ENCODE data around the gene SIMC1.

The SIMC1 gene

DNA sequence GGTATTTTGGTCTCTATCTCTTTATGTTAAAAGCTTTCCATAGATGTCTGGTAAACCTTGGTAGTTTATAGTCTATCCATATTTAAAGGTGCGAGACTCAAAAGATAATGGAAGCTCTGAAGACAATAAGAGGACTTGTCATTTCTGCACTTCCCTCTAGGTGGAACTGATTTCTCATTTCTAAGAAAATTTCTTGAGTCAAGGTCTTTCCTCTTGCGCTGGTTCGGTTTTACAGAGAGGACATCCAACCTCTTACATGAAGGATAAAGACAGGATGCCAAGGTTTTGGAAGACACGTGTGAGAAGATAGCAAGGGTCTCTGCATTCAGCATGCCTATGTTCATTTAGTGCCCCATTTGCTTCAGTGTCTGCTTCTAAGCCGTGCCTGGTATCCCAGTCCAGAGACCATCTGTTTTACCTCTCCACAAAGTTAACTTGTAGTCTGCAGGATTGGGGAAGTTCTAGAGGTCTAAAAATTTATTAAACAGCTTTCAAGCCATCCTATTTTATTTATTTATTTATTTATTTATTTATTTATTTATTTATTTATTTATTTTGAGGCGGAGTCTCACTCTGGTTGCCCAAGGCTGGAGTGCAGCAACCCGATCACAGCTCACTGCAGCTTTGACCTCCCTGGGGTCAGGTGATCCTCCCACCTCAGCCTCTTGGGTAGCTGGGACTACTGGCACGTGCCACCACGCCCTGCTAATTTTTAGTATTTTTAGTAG is 81.8 kb downstream of the SIMC1 start:
- TF ChIP-seq, protein P1, sequence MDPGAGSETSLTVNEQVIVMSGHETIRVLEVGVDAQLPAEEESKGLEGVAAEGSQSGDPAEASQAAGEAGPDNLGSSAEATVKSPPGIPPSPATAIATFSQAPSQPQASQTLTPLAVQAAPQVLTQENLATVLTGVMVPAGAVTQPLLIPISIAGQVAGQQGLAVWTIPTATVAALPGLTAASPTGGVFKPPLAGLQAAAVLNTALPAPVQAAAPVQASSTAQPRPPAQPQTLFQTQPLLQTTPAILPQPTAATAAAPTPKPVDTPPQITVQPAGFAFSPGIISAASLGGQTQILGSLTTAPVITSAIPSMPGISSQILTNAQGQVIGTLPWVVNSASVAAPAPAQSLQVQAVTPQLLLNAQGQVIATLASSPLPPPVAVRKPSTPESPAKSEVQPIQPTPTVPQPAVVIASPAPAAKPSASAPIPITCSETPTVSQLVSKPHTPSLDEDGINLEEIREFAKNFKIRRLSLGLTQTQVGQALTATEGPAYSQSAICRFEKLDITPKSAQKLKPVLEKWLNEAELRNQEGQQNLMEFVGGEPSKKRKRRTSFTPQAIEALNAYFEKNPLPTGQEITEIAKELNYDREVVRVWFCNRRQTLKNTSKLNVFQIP (CRISPR knock-in tag; IDR thresholded peaks at IDR 0.05; ENCODE audit: borderline replicate concordance, low read depth) = no peak
- no peak for TF ChIP-seq TSHZ2 (CRISPR knock-in tag; IDR thresholded peaks at IDR 0.05)
- TF ChIP-seq, protein P2, sequence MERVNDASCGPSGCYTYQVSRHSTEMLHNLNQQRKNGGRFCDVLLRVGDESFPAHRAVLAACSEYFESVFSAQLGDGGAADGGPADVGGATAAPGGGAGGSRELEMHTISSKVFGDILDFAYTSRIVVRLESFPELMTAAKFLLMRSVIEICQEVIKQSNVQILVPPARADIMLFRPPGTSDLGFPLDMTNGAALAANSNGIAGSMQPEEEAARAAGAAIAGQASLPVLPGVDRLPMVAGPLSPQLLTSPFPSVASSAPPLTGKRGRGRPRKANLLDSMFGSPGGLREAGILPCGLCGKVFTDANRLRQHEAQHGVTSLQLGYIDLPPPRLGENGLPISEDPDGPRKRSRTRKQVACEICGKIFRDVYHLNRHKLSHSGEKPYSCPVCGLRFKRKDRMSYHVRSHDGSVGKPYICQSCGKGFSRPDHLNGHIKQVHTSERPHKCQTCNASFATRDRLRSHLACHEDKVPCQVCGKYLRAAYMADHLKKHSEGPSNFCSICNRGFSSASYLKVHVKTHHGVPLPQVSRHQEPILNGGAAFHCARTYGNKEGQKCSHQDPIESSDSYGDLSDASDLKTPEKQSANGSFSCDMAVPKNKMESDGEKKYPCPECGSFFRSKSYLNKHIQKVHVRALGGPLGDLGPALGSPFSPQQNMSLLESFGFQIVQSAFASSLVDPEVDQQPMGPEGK (CRISPR knock-in tag; IDR thresholded peaks at IDR 0.05; ENCODE audit: borderline replicate concordance) = no peak
- no peak for TF ChIP-seq GLIS3 (CRISPR knock-in tag; IDR thresholded peaks at IDR 0.05)
- TF ChIP-seq RARB (CRISPR knock-in tag; IDR thresholded peaks at IDR 0.05) = no peak
- no peak for TF ChIP-seq ZC3H10 (CRISPR knock-in tag; IDR thresholded peaks at IDR 0.05)
- no peak for TF ChIP-seq ZFP3 (CRISPR knock-in tag; IDR thresholded peaks at IDR 0.05)
- TF ChIP-seq ZFP30 (CRISPR knock-in tag; IDR thresholded peaks at IDR 0.05) = no peak
- TF ChIP-seq PPARA (CRISPR knock-in tag; IDR thresholded peaks at IDR 0.05; ENCODE audit: borderline replicate concordance) = no peak
- TF ChIP-seq ISL1 (CRISPR knock-in tag; IDR thresholded peaks at IDR 0.05) = no peak
- TF ChIP-seq TOX (CRISPR knock-in tag; IDR thresholded peaks at IDR 0.05; ENCODE audit: borderline replicate concordance) = no peak
- no peak for TF ChIP-seq TCF4 (CRISPR knock-in tag; IDR thresholded peaks at IDR 0.05; ENCODE audit: borderline replicate concordance)
- TF ChIP-seq OSR1 (CRISPR knock-in tag; IDR thresholded peaks at IDR 0.05) = no peak
- no peak for TF ChIP-seq ZNF8 (CRISPR knock-in tag; IDR thresholded peaks at IDR 0.05)
- ATAC-seq = 0 out of 3 replicates have a peak, but pooled peaks have one; percentile 25

DNA sequence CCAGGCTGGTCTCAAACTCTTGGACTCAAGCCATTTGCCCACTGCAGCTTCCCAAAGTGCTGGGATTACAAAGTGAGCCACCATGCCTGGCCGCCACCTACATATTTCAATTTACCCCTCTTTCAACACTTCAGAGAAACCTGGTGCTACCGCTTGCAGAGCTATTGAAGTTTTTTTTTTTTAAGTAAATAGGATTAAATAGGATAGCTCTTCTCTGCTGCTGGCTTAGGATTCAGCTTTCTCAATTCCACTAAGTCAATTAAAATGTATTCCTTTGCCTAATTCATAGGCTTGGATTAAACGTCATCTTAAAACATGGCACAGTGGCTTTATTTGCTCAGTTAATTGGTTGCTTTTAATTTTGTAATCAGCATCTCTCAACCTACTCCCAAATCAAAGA is 82.4 kb downstream of the SIMC1 start:
- no peak for ATAC-seq
- no peak for TF ChIP-seq ARNTL (CRISPR knock-in tag; IDR thresholded peaks at IDR 0.05; ENCODE audit: borderline replicate concordance, low read depth)
- TF ChIP-seq PPARA (CRISPR knock-in tag; IDR thresholded peaks at IDR 0.05; ENCODE audit: borderline replicate concordance) = no peak
- TF ChIP-seq, protein P2 (CRISPR knock-in tag; IDR thresholded peaks at IDR 0.05; ENCODE audit: borderline replicate concordance) = no peak
- no peak for TF ChIP-seq BACH2 (CRISPR knock-in tag; IDR thresholded peaks at IDR 0.05; ENCODE audit: borderline replicate concordance)
- TF ChIP-seq TSHZ2 (CRISPR knock-in tag; IDR thresholded peaks at IDR 0.05) = no peak
- TF ChIP-seq RARB (CRISPR knock-in tag; IDR thresholded peaks at IDR 0.05) = no peak
- TF ChIP-seq ZC3H10 (CRISPR knock-in tag; IDR thresholded peaks at IDR 0.05) = no peak
- no peak for TF ChIP-seq TCF4 (CRISPR knock-in tag; IDR thresholded peaks at IDR 0.05; ENCODE audit: borderline replicate concordance)
- no peak for TF ChIP-seq OSR1 (CRISPR knock-in tag; IDR thresholded peaks at IDR 0.05)
- no peak for TF ChIP-seq TOX (CRISPR knock-in tag; IDR thresholded peaks at IDR 0.05; ENCODE audit: borderline replicate concordance)
- no peak for TF ChIP-seq GLIS3 (CRISPR knock-in tag; IDR thresholded peaks at IDR 0.05)
- no peak for TF ChIP-seq ISL1 (CRISPR knock-in tag; IDR thresholded peaks at IDR 0.05)
- TF ChIP-seq ZNF8 (CRISPR knock-in tag; IDR thresholded peaks at IDR 0.05) = no peak
- no peak for TF ChIP-seq CREB5 (CRISPR knock-in tag; IDR thresholded peaks at IDR 0.05; ENCODE audit: low read depth)
- TF ChIP-seq SNAI2 (CRISPR knock-in tag; IDR thresholded peaks at IDR 0.05) = no peak
- TF ChIP-seq, protein P3, sequence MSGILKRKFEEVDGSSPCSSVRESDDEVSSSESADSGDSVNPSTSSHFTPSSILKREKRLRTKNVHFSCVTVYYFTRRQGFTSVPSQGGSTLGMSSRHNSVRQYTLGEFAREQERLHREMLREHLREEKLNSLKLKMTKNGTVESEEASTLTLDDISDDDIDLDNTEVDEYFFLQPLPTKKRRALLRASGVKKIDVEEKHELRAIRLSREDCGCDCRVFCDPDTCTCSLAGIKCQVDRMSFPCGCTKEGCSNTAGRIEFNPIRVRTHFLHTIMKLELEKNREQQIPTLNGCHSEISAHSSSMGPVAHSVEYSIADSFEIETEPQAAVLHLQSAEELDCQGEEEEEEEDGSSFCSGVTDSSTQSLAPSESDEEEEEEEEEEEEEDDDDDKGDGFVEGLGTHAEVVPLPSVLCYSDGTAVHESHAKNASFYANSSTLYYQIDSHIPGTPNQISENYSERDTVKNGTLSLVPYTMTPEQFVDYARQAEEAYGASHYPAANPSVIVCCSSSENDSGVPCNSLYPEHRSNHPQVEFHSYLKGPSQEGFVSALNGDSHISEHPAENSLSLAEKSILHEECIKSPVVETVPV (CRISPR knock-in tag; IDR thresholded peaks at IDR 0.05) = no peak
- no peak for TF ChIP-seq ESRRG (CRISPR knock-in tag; IDR thresholded peaks at IDR 0.05)
